Vagina (tissue), 2 donors: ENCODE data around the gene ZNF501.

Experiments used
- CTCF ChIP-seq, 3 experiments: fragments of 450-650 bp in 2 of 3; fragments of 200-600 bp in 1 of 3; sonication (generic) in 1 of 3; IDR thresholded peaks; one replicate each; pipeline ENCODE4 v1.5.1; 2017 to 2019; ENCODE audit warnings: antibody characterized with exemption in 3 of 3, mild to moderate bottlenecking in 2 of 3, moderate library complexity in 2 of 3
- POLR2A ChIP-seq, 2 donors: fragments of 450-650 bp; IDR thresholded peaks; one replicate each; pipeline ENCODE4 v1.6.1; 2017; ENCODE audit warnings: antibody characterized with exemption in 2 of 2, mild to moderate bottlenecking in 2 of 2, moderate library complexity in 2 of 2
- POLR2AphosphoS5 ChIP-seq, 2 donors: sonication (generic); formaldehyde crosslinking; IDR thresholded peaks; one replicate each; pipeline ENCODE4 v1.9.0; 2017; ENCODE audit warnings: antibody characterized with exemption in 2 of 2, mild to moderate bottlenecking in 2 of 2, low read depth in 1 of 2; ENCODE audit not compliant: insufficient read depth in 1 of 2

- no peak for TF ChIP-seq CTCF (IDR thresholded peaks at IDR 0.05)
- TF ChIP-seq POLR2A (IDR thresholded peaks at IDR 0.05), result no peak
- TF ChIP-seq POLR2AphosphoS5 (IDR thresholded peaks at IDR 0.05; ENCODE audit: insufficient read depth in 1 of 2, low read depth in 1 of 2), result no peak
These were observed 8.0 kb upstream of the ZNF501 start for GRCh38 chr3:44721231-44722102.
